Measurements from ENCODE around the gene TMEM87A.

GRCh38 chr15:42264795-42265194 lies 8.4 kb downstream of the TMEM87A start:
- TF ChIP-seq CTCF (IDR thresholded peaks at IDR 0.05; ENCODE audit: control extremely low read depth in 1 of 3, insufficient read depth in 1 of 3, low read depth in 1 of 3, low read length in 3 of 3) (no peak), SAP30 (IDR thresholded peaks at IDR 0.05; ENCODE audit: insufficient read depth, insufficient replicate concordance, low read length) (no peak), SP1 (IDR thresholded peaks at IDR 0.05; ENCODE audit: low read depth, low read length) (no peak), CREB1 (IDR thresholded peaks at IDR 0.05) (no peak), PHF8 (conservative IDR thresholded peaks at IDR 0.05; ENCODE audit: low read depth, low read length) (no peak), POLR2AphosphoS5 (IDR thresholded peaks at IDR 0.05; ENCODE audit: low read depth, low read length) (no peak), POU5F1 (IDR thresholded peaks at IDR 0.05; ENCODE audit: low read depth, low read length) (no peak), TEAD4 (IDR thresholded peaks at IDR 0.05; ENCODE audit: low read depth, low read length) (no peak), EZH2 (IDR thresholded peaks at IDR 0.05; ENCODE audit: low read depth, low read length, severe bottlenecking) (no peak), POLR2A (IDR thresholded peaks at IDR 0.05; ENCODE audit: control extremely low read depth in 1 of 2, low read depth in 2 of 2, low read length in 2 of 2) (no peak)
